Limb (tissue), 2 donors: ENCODE data around the gene GPAM.
"Not testable (repeated sequence)": the region's sequence is repeated elsewhere in the genome, so short reads cannot be mapped to it uniquely, and the experiment has no call there.

Experiments used
- DNase-seq, 2 donors: peaks; one replicate each; pipeline ENCODE4 v3.0.0-alpha.2; 2016; ENCODE audit errors: extremely low spot score in 2 of 2

GPAM gene

DNA sequence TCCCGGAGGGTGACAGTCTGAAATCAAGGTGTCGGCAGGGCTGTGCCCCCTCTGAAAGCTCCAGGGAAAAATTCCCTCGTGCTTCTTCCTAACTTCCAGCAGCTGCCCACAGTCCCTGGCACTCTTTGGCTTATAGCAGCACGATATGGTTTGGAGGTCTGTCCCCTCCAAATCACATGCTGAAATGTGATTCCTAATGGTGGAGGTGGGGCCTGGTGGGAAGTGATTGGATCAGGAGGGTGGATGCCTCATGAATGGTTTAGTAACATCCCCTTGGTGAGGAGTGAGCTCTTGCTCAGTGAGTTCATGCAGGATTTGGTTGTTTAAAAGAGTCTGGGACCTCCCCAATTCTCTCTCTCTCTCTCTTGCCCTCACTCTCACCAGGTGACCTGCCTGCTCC is 51.1 kb downstream of the GPAM start:
- no peak for DNase-seq

- no peak for DNase-seq
Observed at GRCh38 chr10:112131996-112132395, 51.6 kb downstream of the GPAM start.

- peak in 1 of 2 donors; percentile 47 for DNase-seq
Observed at GRCh38 chr10:112131346-112131745, 52.2 kb downstream of the GPAM start.

- no peak for DNase-seq
Observed at GRCh38 chr10:112126901-112127300, 56.7 kb downstream of the GPAM start.

DNA sequence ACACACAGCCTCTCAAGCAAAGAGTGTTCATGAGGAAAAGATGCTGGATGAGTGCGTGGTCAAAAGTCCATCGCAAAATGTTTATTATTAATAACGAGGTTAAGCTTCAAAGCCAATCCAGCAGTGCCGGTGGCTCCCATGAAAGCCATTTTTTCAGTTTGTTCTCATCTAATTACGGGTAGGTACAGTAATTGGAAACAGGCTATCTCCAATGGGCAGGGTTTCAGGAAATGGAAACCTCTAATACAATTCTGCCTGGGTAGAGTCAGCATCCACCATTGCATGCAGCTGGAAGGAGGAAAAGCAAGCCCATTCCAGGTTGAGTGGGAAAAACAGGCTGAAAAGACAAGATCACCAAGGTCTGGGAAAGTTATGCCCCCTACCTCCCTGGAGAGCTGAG is 57.4 kb downstream of the GPAM start:
- no peak for DNase-seq

DNA sequence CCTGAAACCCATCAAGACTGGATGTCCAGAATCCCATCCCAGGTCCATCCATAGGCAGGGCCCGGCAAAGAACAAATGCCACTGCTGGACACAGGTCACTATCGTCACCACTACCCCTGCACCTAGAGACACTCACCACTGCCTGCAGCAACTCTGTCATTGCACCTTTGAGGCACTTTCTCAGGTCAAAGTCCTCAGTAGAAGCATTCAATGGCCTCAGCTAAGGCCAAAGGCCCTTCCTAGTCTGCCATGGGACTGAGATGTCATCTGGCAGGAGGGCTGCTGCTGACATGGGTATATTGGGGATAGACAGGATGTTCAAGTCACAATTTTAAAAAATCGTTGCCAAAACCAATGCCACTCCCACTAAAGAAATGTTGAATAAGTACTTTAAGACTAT is 58.7 kb downstream of the GPAM start:
- no peak for DNase-seq

- no peak for DNase-seq
Observed at GRCh38 chr10:112122827-112123226, 60.7 kb downstream of the GPAM start.

GRCh38 chr10:112120491-112120890 is 63.1 kb downstream of the GPAM start:
- no peak for DNase-seq

- DNase-seq, result no peak
Observed at GRCh38 chr10:112115781-112116385, 67.7 kb downstream of the GPAM start.

- not testable (repeated sequence) for DNase-seq
Observed at GRCh38 chr10:112109779-112110178, 73.8 kb downstream of the GPAM start.
